Epidermal melanocyte (primary cell): ENCODE measurements around the gene NTSR1.

Experiments used
- DNase-seq: peaks from one replicate; pipeline ENCODE4 v3.0.0; 2011; ENCODE audit warnings: low spot score; ENCODE audit not compliant: insufficient read length

Gene NTSR1

GRCh38 chr20:62770916-62771315 is 62.3 kb downstream of the NTSR1 start:
- DNase-seq: no peak

GRCh38 chr20:62771396-62772102 is 62.9 kb downstream of the NTSR1 start:
- DNase-seq: no peak

- no peak for DNase-seq
These were observed 63.5 kb downstream of the NTSR1 start for GRCh38 chr20:62772103-62772611.

GRCh38 chr20:62772619-62772989 is 64.0 kb downstream of the NTSR1 start:
- DNase-seq: no peak

GRCh38 chr20:62772990-62773844 is 64.6 kb downstream of the NTSR1 start:
- DNase-seq: peak; percentile 98

GRCh38 chr20:62773845-62774714 is 65.4 kb downstream of the NTSR1 start:
- DNase-seq: no peak

- no peak for DNase-seq
These were observed 66.1 kb downstream of the NTSR1 start for GRCh38 chr20:62774762-62775161.

- no peak for DNase-seq
These were observed 66.6 kb downstream of the NTSR1 start for GRCh38 chr20:62775206-62775605.

GRCh38 chr20:62776035-62776691 is 67.5 kb downstream of the NTSR1 start:
- DNase-seq: no peak

GRCh38 chr20:62776692-62777527 is 68.3 kb downstream of the NTSR1 start:
- DNase-seq: no peak

- DNase-seq: no peak
These were observed 68.8 kb downstream of the NTSR1 start for GRCh38 chr20:62777528-62777830.

- DNase-seq: no peak
These were observed 69.4 kb downstream of the NTSR1 start for GRCh38 chr20:62778058-62778457.

GRCh38 chr20:62778601-62779416 is 70.2 kb downstream of the NTSR1 start:
- no peak for DNase-seq

- no peak for DNase-seq
These were observed 70.7 kb downstream of the NTSR1 start for GRCh38 chr20:62779417-62779685.

- DNase-seq: no peak
These were observed 71.6 kb downstream of the NTSR1 start for GRCh38 chr20:62780204-62780603.

GRCh38 chr20:62780696-62781095 is 72.1 kb downstream of the NTSR1 start:
- no peak for DNase-seq

- DNase-seq: no peak
These were observed 73.7 kb downstream of the NTSR1 start for GRCh38 chr20:62782149-62782892.

GRCh38 chr20:62782893-62783278 is 74.2 kb downstream of the NTSR1 start:
- DNase-seq: no peak

GRCh38 chr20:62784497-62784896 is 75.9 kb downstream of the NTSR1 start:
- no peak for DNase-seq
